ENCODE results near the gene SMYD3.

SMYD3 gene

GRCh38 chr1:245934409-245934808 is 572.7 kb downstream of the SMYD3 start:
- no peak for DNase-seq (ENCODE audit: extremely low spot score)
- ChIA-PET POLR2A (no interaction called here), CTCF (interaction anchor here (0.7 kb wide), 1 partner anchor 24 kb away, joined by 3 read pairs; no protein-coding TSS in a partner anchor)
- TF ChIP-seq CTBP1 (IDR thresholded peaks at IDR 0.05; ENCODE audit: borderline replicate concordance) (no peak), BHLHE40 (IDR thresholded peaks at IDR 0.05; ENCODE audit: borderline replicate concordance) (no peak), SP1 (IDR thresholded peaks at IDR 0.05) (no peak), TARDBP (IDR thresholded peaks at IDR 0.05) (no peak), FOXA1 (IDR thresholded peaks at IDR 0.05) (no peak), PKNOX1 (IDR thresholded peaks at IDR 0.05) (no peak), ZNF384 (IDR thresholded peaks at IDR 0.05) (no peak), FOXM1 (IDR thresholded peaks at IDR 0.05; ENCODE audit: borderline replicate concordance) (no peak), NFRKB (IDR thresholded peaks at IDR 0.05) (no peak)

GRCh38 chr1:245933431-245934045 is 573.5 kb downstream of the SMYD3 start:
- ChIA-PET POLR2A (no interaction called here), CTCF (no interaction called here)
- no peak for DNase-seq (ENCODE audit: extremely low spot score)
- no peak for TF ChIP-seq L3MBTL2 (conservative IDR thresholded peaks at IDR 0.05)
- no peak for TF ChIP-seq FOXA1 (IDR thresholded peaks at IDR 0.05)

- ChIA-PET CTCF (no interaction called here), POLR2A (no interaction called here)
- no peak for DNase-seq (ENCODE audit: extremely low spot score)
- no peak for TF ChIP-seq LEF1 (IDR thresholded peaks at IDR 0.05; ENCODE audit: borderline replicate concordance)
- no peak for TF ChIP-seq SP1 (IDR thresholded peaks at IDR 0.05)
- no peak for TF ChIP-seq HDGF (IDR thresholded peaks at IDR 0.05; ENCODE audit: borderline replicate concordance)
- no peak for TF ChIP-seq ZNF384 (IDR thresholded peaks at IDR 0.05)
- no peak for TF ChIP-seq L3MBTL2 (conservative IDR thresholded peaks at IDR 0.05)
- no peak for TF ChIP-seq TARDBP (IDR thresholded peaks at IDR 0.05)
- no peak for TF ChIP-seq BHLHE40 (IDR thresholded peaks at IDR 0.05; ENCODE audit: borderline replicate concordance)
- no peak for TF ChIP-seq ELF4 (IDR thresholded peaks at IDR 0.05)
- no peak for TF ChIP-seq CTBP1 (IDR thresholded peaks at IDR 0.05; ENCODE audit: borderline replicate concordance)
- no peak for TF ChIP-seq PKNOX1 (IDR thresholded peaks at IDR 0.05)
- TF ChIP-seq ARNT (IDR thresholded peaks at IDR 0.05), result no peak
- TF ChIP-seq FOXM1 (IDR thresholded peaks at IDR 0.05; ENCODE audit: borderline replicate concordance), result no peak
These were observed 574.6 kb downstream of the SMYD3 start for GRCh38 chr1:245932302-245932972.

GRCh38 chr1:245931450-245931849 is 575.6 kb downstream of the SMYD3 start:
- POLR2A ChIA-PET, result no interaction called here
- CTCF ChIA-PET, result no interaction called here
- no peak for DNase-seq (ENCODE audit: extremely low spot score)
- TF ChIP-seq BHLHE40 (IDR thresholded peaks at IDR 0.05; ENCODE audit: borderline replicate concordance), result no peak
- TF ChIP-seq L3MBTL2 (conservative IDR thresholded peaks at IDR 0.05), result no peak
- TF ChIP-seq FOXA1 (IDR thresholded peaks at IDR 0.05), result no peak
- TF ChIP-seq PKNOX1 (IDR thresholded peaks at IDR 0.05), result no peak
- TF ChIP-seq FOXK2 (IDR thresholded peaks at IDR 0.05), result no peak
- no peak for TF ChIP-seq SUZ12 (IDR thresholded peaks at IDR 0.05)

GRCh38 chr1:245929224-245929623 is 577.9 kb downstream of the SMYD3 start:
- TF ChIP-seq HDGF (IDR thresholded peaks at IDR 0.05; ENCODE audit: borderline replicate concordance), result no peak
- no peak for TF ChIP-seq FOXA1 (IDR thresholded peaks at IDR 0.05)
- TF ChIP-seq SP1 (IDR thresholded peaks at IDR 0.05), result no peak
- no peak for TF ChIP-seq LEF1 (IDR thresholded peaks at IDR 0.05; ENCODE audit: borderline replicate concordance)
- TF ChIP-seq SUZ12 (IDR thresholded peaks at IDR 0.05), result no peak
- TF ChIP-seq FOXM1 (IDR thresholded peaks at IDR 0.05; ENCODE audit: borderline replicate concordance), result no peak
- no peak for TF ChIP-seq PKNOX1 (IDR thresholded peaks at IDR 0.05)
- TF ChIP-seq L3MBTL2 (conservative IDR thresholded peaks at IDR 0.05), result no peak
- no peak for TF ChIP-seq ELF4 (IDR thresholded peaks at IDR 0.05)
- no peak for TF ChIP-seq FOXK2 (IDR thresholded peaks at IDR 0.05)
- TF ChIP-seq NFRKB (IDR thresholded peaks at IDR 0.05), result no peak
- TF ChIP-seq ARNT (IDR thresholded peaks at IDR 0.05), result no peak
- no peak for TF ChIP-seq BHLHE40 (IDR thresholded peaks at IDR 0.05; ENCODE audit: borderline replicate concordance)
- no peak for DNase-seq (ENCODE audit: extremely low spot score)
- ChIA-PET POLR2A (no interaction called here), CTCF (no interaction called here)

GRCh38 chr1:245926888-245927287 is 580.2 kb downstream of the SMYD3 start:
- DNase-seq (ENCODE audit: extremely low spot score), result peak; percentile 5
- ChIA-PET CTCF (no interaction called here), POLR2A (no interaction called here)
- TF ChIP-seq ARNT (IDR thresholded peaks at IDR 0.05), result no peak
- TF ChIP-seq SUZ12 (IDR thresholded peaks at IDR 0.05), result no peak
- no peak for TF ChIP-seq FOXK2 (IDR thresholded peaks at IDR 0.05)
- peak; percentile 72 for TF ChIP-seq PKNOX1 (IDR thresholded peaks at IDR 0.05)
- TF ChIP-seq HDGF (IDR thresholded peaks at IDR 0.05; ENCODE audit: borderline replicate concordance), result no peak
- TF ChIP-seq TARDBP (IDR thresholded peaks at IDR 0.05), result no peak

All from HEK293T (cell line).